GM06990 (cell line): ENCODE data around the gene POLR3A.

Source experiments
- DNase-seq: peaks from one replicate; pipeline ENCODE4 v3.0.0-alpha.2; 2011; ENCODE audit not compliant: insufficient read length; ENCODE audit errors: extremely low read depth
- H3K27me3 ChIP-seq: replicated peaks from 2 replicates; pipeline ENCODE4 v1.6.0; 2011; ENCODE audit warnings: low read length; ENCODE audit not compliant: control insufficient read depth, insufficient read depth
- H3K36me3 ChIP-seq: 2 replicates; pipeline ENCODE4 v1.5.1; 2011; ENCODE audit warnings: low read length; ENCODE audit not compliant: control insufficient read depth, insufficient read depth
- H3K4me3 ChIP-seq: replicated peaks from 2 replicates; pipeline ENCODE4 v1.5.1; 2011; ENCODE audit warnings: low read depth, mild to moderate bottlenecking, control low read depth, low read length
- CTCF ChIP-seq: IDR thresholded peaks from 2 replicates; pipeline ENCODE4 v1.5.1; 2011; ENCODE audit warnings: low read length, control low read depth, mild to moderate bottlenecking, inconsistent platforms; ENCODE audit not compliant: insufficient read depth, poor library complexity, severe bottlenecking

The POLR3A gene

GRCh38 chr10:77932016-77932715, 97.1 kb downstream of the POLR3A start:
- no peak for TF ChIP-seq CTCF
- peaks cover 1% of the 10 kb centered on the region; the same call in 1 of the 2 replicates for H3K27me3 ChIP-seq
- DNase-seq = no peak
- no peak overlapping the region for H3K4me3 ChIP-seq
- H3K36me3 ChIP-seq = no peaks in the 10 kb centered on the region

GRCh38 chr10:77927402-77928246, 101.7 kb downstream of the POLR3A start:
- no peak for TF ChIP-seq CTCF
- H3K27me3 ChIP-seq = peaks cover 1% of the 10 kb centered on the region; the same call in 1 of the 2 replicates
- no peaks in the 10 kb centered on the region for H3K36me3 ChIP-seq
- no peak overlapping the region; the same call in 1 of the 2 replicates for H3K4me3 ChIP-seq
- no peak for DNase-seq

DNA sequence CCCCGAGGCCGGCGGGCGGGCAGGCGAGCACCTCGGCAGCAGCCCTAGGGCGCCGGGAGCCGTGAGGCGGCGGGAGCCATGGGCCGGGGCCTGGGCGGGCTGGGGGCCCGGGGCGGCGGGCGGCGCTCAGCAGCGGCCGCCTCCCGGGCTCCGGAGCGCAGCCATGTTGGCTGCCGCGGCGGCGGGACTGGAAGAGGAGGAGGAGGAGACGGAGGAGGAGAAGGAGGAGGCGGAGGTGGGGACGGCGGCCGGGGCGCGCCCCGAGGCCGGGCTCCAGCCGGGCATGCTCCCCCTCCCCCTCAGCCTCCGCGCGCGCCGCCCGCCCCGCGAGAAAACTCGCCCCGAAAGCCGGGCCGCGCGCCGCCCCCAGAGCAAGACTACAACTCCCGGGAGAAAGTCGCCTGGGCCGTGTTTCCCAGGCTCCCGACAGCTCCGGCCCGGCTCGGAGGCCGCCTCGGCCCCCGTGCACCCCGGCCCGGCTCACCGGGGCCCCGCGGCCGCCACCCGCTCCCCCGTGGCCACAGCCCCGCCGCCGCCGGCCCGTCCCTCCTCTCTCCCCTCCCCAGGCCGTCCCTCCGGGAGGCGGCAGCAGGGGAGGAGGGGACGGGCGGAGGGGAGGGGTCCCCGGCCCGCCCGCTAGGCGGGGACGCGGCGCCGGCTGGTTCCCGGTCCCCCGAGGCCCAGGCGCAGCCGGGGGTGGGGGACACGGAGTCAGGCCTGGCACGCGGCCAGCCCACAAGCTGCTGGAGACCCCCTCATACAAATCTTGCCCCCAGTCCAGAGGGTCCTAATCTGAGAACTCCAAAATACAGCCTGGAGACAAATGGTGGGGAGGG, 102.5 kb downstream of the POLR3A start, which contains the start of gene DLG5:
Gene DLG5, minus strand, starts transcription at position 190 of the 836 bp plus-strand sequence. CDS start 235 bp downstream, outside the sequence.
- TF ChIP-seq CTCF = no peak
- DNase-seq = peak; percentile 44
- peaks cover 1% of the 10 kb centered on the region; the same call in 1 of the 2 replicates for H3K27me3 ChIP-seq
- H3K4me3 ChIP-seq = peak within 1 kb of the TSS; percentile 80
- no peaks in the 10 kb centered on the region for H3K36me3 ChIP-seq

DNA sequence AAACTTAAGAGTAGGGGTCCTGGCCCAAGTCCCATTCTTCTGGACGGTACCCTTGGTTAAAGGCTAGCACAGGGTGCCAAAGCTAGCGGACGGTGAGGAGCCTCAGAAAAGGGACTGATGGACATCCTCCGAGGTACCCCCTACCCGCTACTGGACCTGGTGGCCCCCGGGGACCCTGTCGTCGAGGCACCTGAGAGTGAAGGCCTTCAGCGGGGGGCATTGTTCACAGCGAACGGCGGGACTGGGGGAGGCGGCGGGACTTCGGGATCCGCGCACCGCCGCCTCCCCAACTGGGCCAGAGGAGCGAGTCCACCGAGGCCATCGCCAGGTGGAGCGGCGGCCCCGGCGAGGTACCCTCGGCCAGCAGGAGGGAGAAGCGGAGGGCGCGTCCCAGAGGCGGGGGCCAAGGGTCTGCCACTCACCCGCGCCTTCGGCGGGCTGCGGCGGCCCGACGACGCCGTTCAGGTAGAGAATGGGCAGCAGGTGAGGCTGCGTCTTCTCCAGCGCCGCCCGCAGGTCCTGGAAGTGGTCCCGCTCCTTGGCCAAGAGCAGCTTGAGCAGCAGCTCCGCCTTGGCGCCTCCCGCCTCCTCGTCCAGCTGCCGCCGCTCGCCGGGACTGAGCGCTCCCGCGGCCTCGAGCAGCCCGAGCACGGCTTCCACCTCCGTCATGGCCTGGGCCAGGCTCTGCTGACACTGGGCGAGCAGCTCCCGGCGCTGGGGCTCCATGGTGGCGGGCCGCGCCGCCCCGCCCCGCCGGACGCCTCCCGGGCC, 103.3 kb downstream of the POLR3A start:
- peak; percentile 17 for TF ChIP-seq CTCF
- Histone ChIP-seq H3K27me3 (peaks cover 1% of the 10 kb centered on the region; the same call in 1 of the 2 replicates), H3K36me3 (no peaks in the 10 kb centered on the region), H3K4me3 (peak overlapping the region; percentile 80)
- DNase-seq = peak; percentile 44

DNA sequence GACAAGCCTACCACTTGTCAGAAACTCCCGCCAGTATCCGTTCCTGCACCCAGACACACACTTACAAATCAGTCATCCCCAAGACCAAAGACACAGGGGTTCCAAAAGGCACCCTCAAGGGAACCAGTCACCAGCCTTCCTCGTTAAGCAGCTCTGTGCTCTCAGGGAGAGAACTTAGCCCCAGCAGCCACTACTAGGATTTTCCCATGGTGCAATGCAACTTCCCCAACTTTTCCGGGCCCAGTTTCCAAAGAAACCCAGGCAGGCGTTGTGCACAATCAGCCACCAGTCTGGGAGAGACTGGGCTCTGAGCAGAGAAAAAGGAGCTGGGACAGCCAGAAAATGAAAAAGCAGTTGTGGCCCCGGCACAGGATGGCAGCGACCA, 103.9 kb downstream of the POLR3A start:
- no peak for TF ChIP-seq CTCF
- no peak for DNase-seq
- Histone ChIP-seq H3K4me3 (peak overlapping the region; percentile 80), H3K36me3 (no peaks in the 10 kb centered on the region), H3K27me3 (peaks cover 1% of the 10 kb centered on the region; the same call in 1 of the 2 replicates)
